ENCODE data around the gene GRM1. TPM values are rescaled to one million over a fixed set of nuclear protein-coding genes. Genes with fewer than 3 reads are reported as not detected.

The GRM1 gene
- total RNA-seq, 1 donor from 2014 or later, result 0.41 TPM

DNA sequence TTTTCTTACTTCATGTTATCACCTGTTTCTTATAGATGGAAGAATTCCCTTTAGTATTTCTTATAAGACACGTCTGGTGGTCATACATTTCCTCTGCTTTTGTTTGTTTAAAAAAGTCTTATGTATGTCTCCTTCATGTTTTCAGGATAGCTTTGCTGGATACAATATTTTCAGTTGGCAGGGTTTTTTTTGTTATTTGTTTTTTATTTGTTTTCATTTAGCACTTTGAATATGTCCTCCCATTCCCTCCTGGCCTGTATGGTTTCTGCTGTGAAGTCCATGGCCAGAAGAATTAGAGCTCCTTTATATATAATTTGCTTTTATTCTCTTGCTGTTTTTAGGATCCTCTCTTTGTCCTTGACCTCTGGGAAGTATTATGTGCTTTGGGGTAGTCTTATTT lies 432.1 kb downstream of the GRM1 start:
- peaks cover 32% of the 10 kb centered on the region for H3K9me3 Mint-ChIP-seq (ENCODE audit: low read depth)
- no peak overlapping the region for H3K4me3 Mint-ChIP-seq (ENCODE audit: low read depth)
- H3K27me3 Mint-ChIP-seq, result no peaks in the 10 kb centered on the region
- H3K36me3 Mint-ChIP-seq (ENCODE audit: insufficient read depth), result peaks cover 1% of the 10 kb centered on the region
- H3K4me1 Mint-ChIP-seq (ENCODE audit: low read depth), result no peaks in the 10 kb centered on the region
- TF ChIP-seq, protein P1, sequence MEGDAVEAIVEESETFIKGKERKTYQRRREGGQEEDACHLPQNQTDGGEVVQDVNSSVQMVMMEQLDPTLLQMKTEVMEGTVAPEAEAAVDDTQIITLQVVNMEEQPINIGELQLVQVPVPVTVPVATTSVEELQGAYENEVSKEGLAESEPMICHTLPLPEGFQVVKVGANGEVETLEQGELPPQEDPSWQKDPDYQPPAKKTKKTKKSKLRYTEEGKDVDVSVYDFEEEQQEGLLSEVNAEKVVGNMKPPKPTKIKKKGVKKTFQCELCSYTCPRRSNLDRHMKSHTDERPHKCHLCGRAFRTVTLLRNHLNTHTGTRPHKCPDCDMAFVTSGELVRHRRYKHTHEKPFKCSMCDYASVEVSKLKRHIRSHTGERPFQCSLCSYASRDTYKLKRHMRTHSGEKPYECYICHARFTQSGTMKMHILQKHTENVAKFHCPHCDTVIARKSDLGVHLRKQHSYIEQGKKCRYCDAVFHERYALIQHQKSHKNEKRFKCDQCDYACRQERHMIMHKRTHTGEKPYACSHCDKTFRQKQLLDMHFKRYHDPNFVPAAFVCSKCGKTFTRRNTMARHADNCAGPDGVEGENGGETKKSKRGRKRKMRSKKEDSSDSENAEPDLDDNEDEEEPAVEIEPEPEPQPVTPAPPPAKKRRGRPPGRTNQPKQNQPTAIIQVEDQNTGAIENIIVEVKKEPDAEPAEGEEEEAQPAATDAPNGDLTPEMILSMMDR (IDR thresholded peaks at IDR 0.05; ENCODE audit: unreplicated experiment), result no peak
- no peak for DNase-seq (ENCODE audit: low spot score, unreplicated experiment)
- H3K27ac Mint-ChIP-seq, result no peak overlapping the region

DNA sequence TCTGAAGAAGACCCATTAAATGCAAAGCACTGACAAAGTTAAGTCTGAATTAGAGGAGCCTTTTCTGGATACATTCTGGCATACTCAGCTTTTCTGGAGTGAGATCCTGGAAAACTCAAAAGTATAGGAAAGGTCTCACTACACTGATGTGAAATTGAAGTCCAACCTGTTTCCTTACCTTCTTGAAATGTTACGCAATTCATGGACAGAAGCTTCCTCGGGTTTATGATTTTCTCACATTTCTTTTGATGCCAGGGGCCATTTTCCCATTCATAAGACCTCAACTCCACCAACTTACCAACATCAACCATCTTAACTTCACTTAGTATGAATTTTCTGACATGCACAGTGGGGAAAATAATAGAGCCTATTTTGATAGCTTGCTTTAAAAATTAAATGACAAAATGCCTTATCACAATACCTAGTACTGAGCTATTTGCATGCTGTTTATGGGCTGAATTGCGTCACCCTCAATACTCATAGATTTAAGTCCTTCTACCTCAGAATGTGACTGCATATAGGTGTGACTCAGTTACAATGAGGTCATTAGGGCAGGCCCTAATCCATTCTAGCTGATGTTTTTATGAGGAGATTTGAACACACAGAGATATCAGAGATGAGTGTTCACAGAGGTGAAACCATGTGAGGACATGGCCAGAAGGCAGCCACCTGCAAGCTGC lies 441.4 kb downstream of the GRM1 start:
- DNase-seq (ENCODE audit: low spot score, unreplicated experiment), result no peak
- no peak overlapping the region for H3K4me3 Mint-ChIP-seq (ENCODE audit: low read depth)
- no peaks in the 10 kb centered on the region for H3K4me1 Mint-ChIP-seq (ENCODE audit: low read depth)
- no peaks in the 10 kb centered on the region for H3K36me3 Mint-ChIP-seq (ENCODE audit: insufficient read depth)
- H3K27me3 Mint-ChIP-seq, result no peaks in the 10 kb centered on the region
- H3K27ac Mint-ChIP-seq, result no peak overlapping the region
- H3K9me3 Mint-ChIP-seq (ENCODE audit: low read depth), result no peaks in the 10 kb centered on the region
- TF ChIP-seq, protein P1 (IDR thresholded peaks at IDR 0.05; ENCODE audit: unreplicated experiment), result no peak

DNA sequence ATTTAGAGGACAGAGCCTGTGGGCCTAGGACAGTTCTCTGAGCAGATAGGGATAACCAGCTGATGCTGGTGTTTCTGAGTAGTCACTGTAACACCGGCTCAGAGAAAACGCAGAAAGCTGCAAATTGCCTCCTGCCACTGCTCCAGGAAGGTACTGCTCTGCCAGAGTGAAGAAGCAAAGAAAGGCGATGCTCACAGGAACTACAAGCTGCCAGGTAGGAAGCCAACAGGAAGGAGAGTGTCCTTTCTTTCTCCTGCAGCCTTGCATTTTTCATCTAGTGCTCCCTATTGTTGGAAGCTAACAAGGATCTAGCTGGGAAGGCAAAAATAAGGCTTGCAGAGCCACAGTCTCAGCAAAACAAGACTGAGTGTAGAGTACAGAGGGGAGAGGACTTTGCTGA lies 444.1 kb downstream of the GRM1 start:
- H3K27ac Mint-ChIP-seq, result no peak overlapping the region
- H3K27me3 Mint-ChIP-seq, result no peaks in the 10 kb centered on the region
- H3K36me3 Mint-ChIP-seq (ENCODE audit: insufficient read depth), result no peaks in the 10 kb centered on the region
- TF ChIP-seq, protein P1 (IDR thresholded peaks at IDR 0.05; ENCODE audit: unreplicated experiment), result no peak
- DNase-seq (ENCODE audit: low spot score, unreplicated experiment), result no peak
- H3K4me3 Mint-ChIP-seq (ENCODE audit: low read depth), result no peak overlapping the region
- H3K4me1 Mint-ChIP-seq (ENCODE audit: low read depth), result no peaks in the 10 kb centered on the region
- peaks cover 3% of the 10 kb centered on the region for H3K9me3 Mint-ChIP-seq (ENCODE audit: low read depth)

DNA sequence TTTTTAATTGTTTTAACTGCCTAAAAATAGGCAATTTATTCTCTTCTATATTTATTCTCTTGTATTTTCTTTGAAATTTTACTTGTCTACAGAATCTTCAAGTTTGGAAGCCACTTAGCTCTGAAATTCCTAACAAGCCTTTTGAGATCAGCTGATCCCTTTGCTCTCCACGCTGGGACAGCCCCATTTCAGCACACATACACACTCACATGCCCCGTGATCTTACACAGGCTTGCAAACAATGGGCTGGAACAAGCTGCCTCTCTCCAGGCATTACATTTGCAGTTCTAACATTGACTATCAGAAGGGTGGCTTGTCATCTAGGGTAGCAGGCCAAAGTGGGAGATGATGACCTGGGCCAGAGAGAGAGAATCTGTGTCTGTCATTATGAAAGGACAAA lies 452.7 kb downstream of the GRM1 start:
- no peaks in the 10 kb centered on the region for H3K4me1 Mint-ChIP-seq (ENCODE audit: low read depth)
- no peak for DNase-seq (ENCODE audit: low spot score, unreplicated experiment)
- no peak overlapping the region for H3K4me3 Mint-ChIP-seq (ENCODE audit: low read depth)
- no peaks in the 10 kb centered on the region for H3K27me3 Mint-ChIP-seq
- peaks cover 23% of the 10 kb centered on the region for H3K9me3 Mint-ChIP-seq (ENCODE audit: low read depth)
- no peak overlapping the region for H3K27ac Mint-ChIP-seq
- TF ChIP-seq, protein P1 (IDR thresholded peaks at IDR 0.05; ENCODE audit: unreplicated experiment), result no peak
- no peaks in the 10 kb centered on the region for H3K36me3 Mint-ChIP-seq (ENCODE audit: insufficient read depth)

DNA sequence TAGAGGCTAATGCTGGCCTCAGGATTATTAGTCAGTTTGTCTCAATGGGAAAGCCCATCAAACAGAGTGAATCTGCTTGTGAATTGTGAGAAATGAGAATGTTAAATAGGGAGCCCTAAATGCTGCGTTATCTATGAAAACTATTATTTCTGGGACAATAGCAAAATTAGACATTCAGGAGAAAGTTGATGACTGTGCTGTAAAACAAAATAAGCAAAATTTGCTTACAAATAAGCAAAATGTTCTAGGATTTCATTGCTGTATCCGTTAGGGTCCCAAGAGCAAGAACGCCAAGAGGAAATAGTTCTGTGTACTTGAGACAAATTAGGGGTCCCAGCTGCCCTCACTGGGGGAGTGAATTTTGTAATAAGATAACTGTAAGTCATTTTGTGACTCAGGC lies 455.5 kb downstream of the GRM1 start:
- TF ChIP-seq, protein P1 (IDR thresholded peaks at IDR 0.05; ENCODE audit: unreplicated experiment), result no peak
- Mint-ChIP-seq H3K36me3 (ENCODE audit: insufficient read depth) (no peaks in the 10 kb centered on the region), H3K9me3 (ENCODE audit: low read depth) (peaks cover 13% of the 10 kb centered on the region), H3K27ac (no peak overlapping the region), H3K27me3 (no peaks in the 10 kb centered on the region), H3K4me3 (ENCODE audit: low read depth) (no peak overlapping the region), H3K4me1 (ENCODE audit: low read depth) (no peaks in the 10 kb centered on the region)
- no peak for DNase-seq (ENCODE audit: low spot score, unreplicated experiment)

Other genes with a start within 250 kb of the GRM1 start
- gene FBXO30, start 214.3 kb upstream of the GRM1 start, total RNA-seq, result 13.1 and 13.3 TPM in 2 replicates
- gene SHPRH, start 64.7 kb upstream of the GRM1 start, total RNA-seq, result 47.0 and 50.1 TPM in 2 replicates

Data from progenitor cell of endocrine pancreas (in vitro differentiated cells).